CD4-positive, CD25-positive, alpha-beta regulatory T cell (primary cell): ENCODE data around the gene SH3GL1. TPM values are rescaled to one million over a fixed set of nuclear protein-coding genes. Genes with fewer than 3 reads are reported as not detected.

Experiments
- ATAC-seq, 2 donors: fragments of 150-1000 bp; cut with Tn5 transposase; one replicate each; pipeline ENCODE4 v1.10.0; 2021; ENCODE audit warnings: low read depth in 2 of 2, moderate number of reproducible peaks in 2 of 2, moderate library complexity in 1 of 2
- DNase-seq, 3 donors: peaks; one replicate each; pipeline versions ENCODE4 v3.0.0 to v3.0.0-alpha.2; 2012 to 2022; ENCODE audit warnings: mixed read lengths in 1 of 3
- H3K27ac ChIP-seq: one replicate; pipeline ENCODE4 v1.7.0; 2013; ENCODE audit warnings: mild to moderate bottlenecking, low read length; ENCODE audit not compliant: insufficient read depth, poor library complexity, severe bottlenecking
- H3K27me3 ChIP-seq: one replicate; pipeline ENCODE4 v1.7.0; 2013; ENCODE audit warnings: low read length; ENCODE audit not compliant: control insufficient read depth, insufficient read depth
- H3K36me3 ChIP-seq: one replicate; pipeline ENCODE4 v1.7.0; 2013; ENCODE audit warnings: mild to moderate bottlenecking, low read length, moderate library complexity; ENCODE audit not compliant: control insufficient read depth, insufficient read depth
- H3K4me1 ChIP-seq: 2 replicates; pipeline ENCODE4 v1.7.0; 2013; ENCODE audit warnings: mild to moderate bottlenecking, low read length; ENCODE audit not compliant: insufficient read depth, control insufficient read depth, poor library complexity, severe bottlenecking
- H3K4me3 ChIP-seq: one replicate; pipeline ENCODE4 v1.7.0; 2013; ENCODE audit warnings: low read depth, mild to moderate bottlenecking, low read length, moderate library complexity
- H3K9me3 ChIP-seq, 2 experiments: 1 replicate in 1 of 2; 2 replicates in 1 of 2; pipeline ENCODE4 v1.7.0; 2013; ENCODE audit warnings: low read length in 2 of 2, mild to moderate bottlenecking in 1 of 2, moderate library complexity in 1 of 2; ENCODE audit not compliant: control insufficient read depth in 2 of 2
- H3K27ac Mint-ChIP-seq, 3 donors: one replicate each; pipeline ENCODE4 v1.8.0; 2020 to 2022; ENCODE audit warnings: mild to moderate bottlenecking in 3 of 3, mixed read lengths in 3 of 3, moderate library complexity in 2 of 3
- H3K27me3 Mint-ChIP-seq: one replicate; pipeline ENCODE4 v1.8.0; 2022; ENCODE audit warnings: mild to moderate bottlenecking, mixed read lengths
- H3K36me3 Mint-ChIP-seq: one replicate; pipeline ENCODE4 v1.8.0; 2020; ENCODE audit warnings: mixed read lengths
- H3K4me1 Mint-ChIP-seq, 4 donors: one replicate each; pipeline ENCODE4 v1.8.0; 2020 to 2022; ENCODE audit warnings: mixed read lengths in 4 of 4, mild to moderate bottlenecking in 1 of 4
- H3K4me3 Mint-ChIP-seq, 4 donors: one replicate each; pipeline ENCODE4 v1.8.0; 2020 to 2022; ENCODE audit warnings: mild to moderate bottlenecking in 4 of 4, mixed read lengths in 4 of 4, moderate library complexity in 3 of 4
- H3K9me3 Mint-ChIP-seq, 7 donors: one replicate each; pipeline ENCODE4 v1.8.0; 2020 to 2022; ENCODE audit warnings: mixed read lengths in 7 of 7, mild to moderate bottlenecking in 3 of 7, moderate library complexity in 2 of 7
- polyA plus RNA-seq, 4 donors: library from polyadenylated mRNA; unstranded; fragments of 300-500 nt; fragmentation: Illumina TruSeq; gene quantifications; one replicate each; pipeline ENCODE4 v1.2.3, GENCODE V29; 2021
- total RNA-seq: library from RNA; stranded (reverse); gene quantifications from one replicate; pipeline ENCODE4 v1.2.3, GENCODE V29; 2022

Gene SH3GL1
- total and polyA plus RNA-seq, 5 donors from 2014 or later, result 13.4 to 54.0 (median 18.1) TPM

GRCh38 chr19:4391306-4391693, 9.0 kb downstream of the SH3GL1 start:
- Mint-ChIP-seq H3K4me1 (peaks cover 0 to 67% (median 37%) of the 10 kb centered on the region in 4 donors), H3K4me3 (no peak overlapping the region), H3K36me3 (peaks cover 12% of the 10 kb centered on the region), H3K9me3 (no peaks in the 10 kb centered on the region), H3K27me3 (no peaks in the 10 kb centered on the region), H3K27ac (no peak overlapping the region)
- no peak for ATAC-seq
- no peaks in the 10 kb centered on the region for H3K9me3 ChIP-seq
- H3K27me3 ChIP-seq, result no peaks in the 10 kb centered on the region
- DNase-seq, result no peak
- no peak overlapping the region for H3K27ac ChIP-seq
- H3K4me3 ChIP-seq, result no peak overlapping the region
- H3K36me3 ChIP-seq, result peaks cover 40% of the 10 kb centered on the region
- H3K4me1 ChIP-seq, result peaks cover 26% of the 10 kb centered on the region

DNA sequence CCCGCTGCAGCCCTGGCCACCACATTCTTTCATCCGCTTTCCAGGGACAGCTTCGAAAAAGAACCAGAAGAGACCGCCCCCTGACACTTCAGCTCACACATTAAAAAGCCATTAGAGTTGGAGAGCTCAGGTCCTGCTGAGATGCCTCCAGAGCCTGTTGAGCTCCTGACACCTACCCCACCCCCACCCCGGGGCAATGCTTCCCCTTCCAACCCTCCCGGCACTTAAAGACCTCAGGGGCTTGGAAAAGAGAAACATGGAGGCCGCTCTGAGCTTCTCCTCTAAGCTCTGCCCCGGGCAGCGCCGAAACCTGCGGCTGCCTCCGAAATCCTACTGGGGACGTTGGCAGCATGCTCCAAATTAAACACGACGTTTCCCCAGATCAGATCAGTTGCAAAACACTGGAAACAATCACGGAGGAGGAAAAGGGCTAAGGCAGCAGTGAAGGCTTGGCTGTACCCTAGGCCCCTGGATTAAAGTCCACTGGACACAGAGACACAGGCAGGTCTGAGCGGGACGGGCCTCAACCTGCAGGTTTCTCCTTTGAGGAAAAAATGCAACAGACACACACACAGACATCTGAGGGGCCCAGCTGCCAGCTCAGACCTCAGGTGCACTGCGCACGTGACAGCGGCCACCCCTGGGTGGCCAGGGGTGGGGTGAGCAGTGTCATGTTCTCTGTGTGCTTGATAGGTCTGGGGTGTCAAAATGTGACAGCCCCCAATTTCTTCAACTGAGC, 9.6 kb downstream of the SH3GL1 start:
- Histone ChIP-seq H3K36me3 (peaks cover 42% of the 10 kb centered on the region), H3K4me3 (no peak overlapping the region), H3K4me1 (peaks cover 26% of the 10 kb centered on the region), H3K9me3 (no peaks in the 10 kb centered on the region), H3K27ac (no peak overlapping the region), H3K27me3 (no peaks in the 10 kb centered on the region)
- no peaks in the 10 kb centered on the region for H3K27me3 Mint-ChIP-seq
- H3K4me3 Mint-ChIP-seq, result no peak overlapping the region
- DNase-seq (no peak), ATAC-seq (no peak)
- H3K36me3 Mint-ChIP-seq, result peaks cover 12% of the 10 kb centered on the region
- peaks cover 0 to 64% (median 33%) of the 10 kb centered on the region in 4 donors for H3K4me1 Mint-ChIP-seq
- peak overlapping the region in 1 of 3 donors; percentile 88 for H3K27ac Mint-ChIP-seq
- no peaks in the 10 kb centered on the region for H3K9me3 Mint-ChIP-seq

GRCh38 chr19:4390017-4390566, 10.3 kb downstream of the SH3GL1 start:
- Histone ChIP-seq H3K27ac (no peak overlapping the region), H3K9me3 (no peaks in the 10 kb centered on the region), H3K4me1 (peaks cover 26% of the 10 kb centered on the region), H3K36me3 (peaks cover 41% of the 10 kb centered on the region), H3K27me3 (no peaks in the 10 kb centered on the region), H3K4me3 (no peak overlapping the region)
- Mint-ChIP-seq H3K9me3 (no peaks in the 10 kb centered on the region), H3K4me3 (no peak overlapping the region), H3K4me1 (peaks cover 0 to 60% (median 31%) of the 10 kb centered on the region in 4 donors), H3K27me3 (no peaks in the 10 kb centered on the region), H3K36me3 (peaks cover 7% of the 10 kb centered on the region), H3K27ac (peak overlapping the region in 1 of 3 donors; percentile 88)
- no peak for ATAC-seq
- DNase-seq, result no peak

- peaks cover 3% of the 10 kb centered on the region for H3K36me3 Mint-ChIP-seq
- no peak overlapping the region for H3K27ac Mint-ChIP-seq
- Histone ChIP-seq H3K4me3 (no peak overlapping the region), H3K27me3 (no peaks in the 10 kb centered on the region), H3K4me1 (peaks cover 21% of the 10 kb centered on the region), H3K27ac (no peak overlapping the region), H3K36me3 (peaks cover 41% of the 10 kb centered on the region), H3K9me3 (no peaks in the 10 kb centered on the region)
- no peak overlapping the region for H3K4me3 Mint-ChIP-seq
- DNase-seq (no peak), ATAC-seq (no peak)
- no peaks in the 10 kb centered on the region for H3K27me3 Mint-ChIP-seq
- H3K9me3 Mint-ChIP-seq, result no peaks in the 10 kb centered on the region
- peaks cover 0 to 55% (median 28%) of the 10 kb centered on the region in 4 donors for H3K4me1 Mint-ChIP-seq
These were observed 10.8 kb downstream of the SH3GL1 start for GRCh38 chr19:4389511-4390016.

- H3K27me3 Mint-ChIP-seq, result no peaks in the 10 kb centered on the region
- peak overlapping the region in 1 of 3 donors; percentile 84 for H3K27ac Mint-ChIP-seq
- no peak for ATAC-seq
- peaks cover 0 to 50% (median 24%) of the 10 kb centered on the region in 4 donors for H3K4me1 Mint-ChIP-seq
- no peak overlapping the region for H3K4me3 Mint-ChIP-seq
- DNase-seq, result no peak
- no peaks in the 10 kb centered on the region for H3K9me3 Mint-ChIP-seq
- H3K36me3 Mint-ChIP-seq, result peaks cover 3% of the 10 kb centered on the region
- no peak overlapping the region for H3K4me3 ChIP-seq
- no peaks in the 10 kb centered on the region for H3K9me3 ChIP-seq
- H3K36me3 ChIP-seq, result peaks cover 40% of the 10 kb centered on the region
- no peak overlapping the region for H3K27ac ChIP-seq
- H3K4me1 ChIP-seq, result peaks cover 21% of the 10 kb centered on the region
- H3K27me3 ChIP-seq, result no peaks in the 10 kb centered on the region
These were observed 11.3 kb downstream of the SH3GL1 start for GRCh38 chr19:4389064-4389375.

GRCh38 chr19:4388337-4389063, 11.8 kb downstream of the SH3GL1 start:
- Histone ChIP-seq H3K27ac (no peak overlapping the region), H3K4me1 (peaks cover 20% of the 10 kb centered on the region), H3K36me3 (peaks cover 44% of the 10 kb centered on the region), H3K9me3 (no peaks in the 10 kb centered on the region), H3K4me3 (no peak overlapping the region), H3K27me3 (no peaks in the 10 kb centered on the region)
- H3K4me3 Mint-ChIP-seq, result no peak overlapping the region
- H3K27ac Mint-ChIP-seq, result peak overlapping the region in 1 of 3 donors; percentile 29
- H3K27me3 Mint-ChIP-seq, result no peaks in the 10 kb centered on the region
- peaks cover 0 to 47% (median 25%) of the 10 kb centered on the region in 4 donors for H3K4me1 Mint-ChIP-seq
- H3K36me3 Mint-ChIP-seq, result peaks cover 3% of the 10 kb centered on the region
- DNase-seq (no peak), ATAC-seq (no peak)
- H3K9me3 Mint-ChIP-seq, result no peaks in the 10 kb centered on the region

DNA sequence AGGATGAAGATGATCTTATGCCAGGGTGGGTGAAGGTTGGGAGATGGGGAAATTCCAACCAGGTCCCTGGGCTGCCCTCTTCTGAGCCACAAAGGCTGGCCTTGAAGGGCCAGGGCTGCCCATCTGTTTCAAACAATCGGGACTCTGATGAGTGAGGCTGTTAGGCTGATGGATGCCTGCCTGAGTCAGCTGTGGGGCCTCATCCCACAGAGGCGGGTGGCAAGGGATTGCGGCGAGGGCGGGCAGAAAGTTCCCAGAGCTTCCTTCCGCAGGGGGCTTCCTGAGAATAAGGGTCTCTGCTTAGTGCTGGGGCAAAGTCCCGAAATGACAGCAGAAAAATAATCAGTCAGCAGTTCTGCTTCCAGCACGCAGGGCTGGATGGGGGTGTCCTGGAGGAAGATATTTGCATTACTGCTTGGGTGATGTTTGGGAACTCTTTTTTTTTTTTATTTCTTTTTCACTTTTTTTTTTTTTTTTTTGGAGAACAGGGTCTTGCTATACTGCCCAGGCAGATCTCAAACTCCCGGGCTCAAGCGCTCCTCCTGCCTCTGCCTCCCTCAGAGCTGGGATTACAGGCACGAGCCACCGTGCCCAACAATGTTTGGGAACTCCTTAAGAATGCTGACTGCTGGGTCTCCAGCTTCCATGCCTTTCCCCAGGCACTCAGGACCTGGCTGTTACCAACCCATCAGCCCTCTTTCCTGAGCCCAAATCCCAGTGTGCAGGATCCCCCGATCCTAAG, 14.1 kb downstream of the SH3GL1 start:
- Histone ChIP-seq H3K27ac (no peak overlapping the region), H3K9me3 (no peaks in the 10 kb centered on the region), H3K36me3 (peaks cover 38% of the 10 kb centered on the region), H3K4me3 (no peak overlapping the region), H3K27me3 (no peaks in the 10 kb centered on the region), H3K4me1 (peaks cover 12% of the 10 kb centered on the region)
- H3K36me3 Mint-ChIP-seq, result peaks cover 3% of the 10 kb centered on the region
- no peak for ATAC-seq
- H3K4me3 Mint-ChIP-seq, result peak overlapping the region in 1 of 4 donors; percentile 51
- H3K27ac Mint-ChIP-seq, result no peak overlapping the region
- H3K27me3 Mint-ChIP-seq, result no peaks in the 10 kb centered on the region
- H3K9me3 Mint-ChIP-seq, result no peaks in the 10 kb centered on the region
- DNase-seq, result no peak
- peaks cover 0 to 42% (median 25%) of the 10 kb centered on the region in 4 donors for H3K4me1 Mint-ChIP-seq
